ENCODE measurements around the gene CCNI2.

The CCNI2 gene

GRCh38 chr5:132754947-132755346 lies 7.7 kb downstream of the CCNI2 start:
- DNase-seq (ENCODE audit: insufficient read length, low spot score), result no peak
- no peak for TF ChIP-seq POLR2A (IDR thresholded peaks at IDR 0.05; ENCODE audit: low read depth, low read length)
- FAIRE-seq, result no peak

GRCh38 chr5:132756542-132756941 lies 9.3 kb downstream of the CCNI2 start:
- TF ChIP-seq POLR2A (IDR thresholded peaks at IDR 0.05; ENCODE audit: low read depth, low read length), result no peak
- FAIRE-seq, result no peak
- no peak for DNase-seq (ENCODE audit: insufficient read length, low spot score)

GRCh38 chr5:132758451-132758850 lies 11.2 kb downstream of the CCNI2 start:
- no peak for DNase-seq (ENCODE audit: insufficient read length, low spot score)
- TF ChIP-seq POLR2A (IDR thresholded peaks at IDR 0.05; ENCODE audit: low read depth, low read length), result no peak
- FAIRE-seq, result no peak

- no peak for TF ChIP-seq POLR2A (IDR thresholded peaks at IDR 0.05; ENCODE audit: low read depth, low read length)
- DNase-seq (ENCODE audit: insufficient read length, low spot score), result no peak
- no peak for FAIRE-seq
Measured at GRCh38 chr5:132759114-132760048, 12.2 kb downstream of the CCNI2 start.

- no peak for DNase-seq (ENCODE audit: insufficient read length, low spot score)
- no peak for FAIRE-seq
- TF ChIP-seq POLR2A (IDR thresholded peaks at IDR 0.05; ENCODE audit: low read depth, low read length), result no peak
Measured at GRCh38 chr5:132760049-132760420, 12.8 kb downstream of the CCNI2 start.

DNA sequence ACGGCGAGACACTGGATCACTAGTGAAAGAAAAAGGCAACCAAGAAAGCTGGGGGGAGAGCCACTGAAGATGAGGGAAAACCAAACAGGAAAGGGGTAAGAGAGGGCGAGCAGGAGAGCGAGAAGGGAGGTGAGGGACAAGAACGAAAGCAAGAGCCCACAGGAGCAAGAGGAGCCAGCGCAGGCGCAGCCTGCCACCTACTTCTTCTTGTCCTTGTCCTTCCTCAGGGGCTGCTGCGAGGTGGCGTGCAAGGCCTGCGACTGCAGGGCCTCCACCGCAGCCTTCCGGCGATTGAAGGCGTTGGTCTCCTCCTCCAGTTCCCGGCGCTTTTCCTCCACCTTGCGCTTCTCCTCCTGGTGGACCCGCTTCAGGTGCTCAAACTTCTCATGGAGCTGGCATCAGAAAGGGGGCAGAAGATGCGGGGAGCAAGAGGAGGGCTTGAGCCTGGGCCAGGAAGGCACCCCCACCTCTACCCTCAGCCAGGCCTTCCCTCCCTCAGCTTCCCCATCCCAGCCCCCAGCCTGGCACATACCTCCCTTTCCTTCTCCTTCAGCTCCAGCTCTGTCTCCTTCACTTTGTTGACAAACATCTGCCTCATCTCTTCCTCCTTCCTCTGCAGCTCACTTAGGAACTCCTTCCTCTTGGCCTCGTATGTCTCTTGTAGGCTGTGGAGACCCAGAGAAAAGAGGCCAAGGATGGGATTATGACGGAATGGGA lies 13.5 kb downstream of the CCNI2 start:
- TF ChIP-seq POLR2A (IDR thresholded peaks at IDR 0.05; ENCODE audit: low read depth, low read length), result no peak
- DNase-seq (ENCODE audit: insufficient read length, low spot score) (no peak), FAIRE-seq (no peak)

GRCh38 chr5:132761321-132762240 lies 14.4 kb downstream of the CCNI2 start:
- FAIRE-seq, result no peak

DNA sequence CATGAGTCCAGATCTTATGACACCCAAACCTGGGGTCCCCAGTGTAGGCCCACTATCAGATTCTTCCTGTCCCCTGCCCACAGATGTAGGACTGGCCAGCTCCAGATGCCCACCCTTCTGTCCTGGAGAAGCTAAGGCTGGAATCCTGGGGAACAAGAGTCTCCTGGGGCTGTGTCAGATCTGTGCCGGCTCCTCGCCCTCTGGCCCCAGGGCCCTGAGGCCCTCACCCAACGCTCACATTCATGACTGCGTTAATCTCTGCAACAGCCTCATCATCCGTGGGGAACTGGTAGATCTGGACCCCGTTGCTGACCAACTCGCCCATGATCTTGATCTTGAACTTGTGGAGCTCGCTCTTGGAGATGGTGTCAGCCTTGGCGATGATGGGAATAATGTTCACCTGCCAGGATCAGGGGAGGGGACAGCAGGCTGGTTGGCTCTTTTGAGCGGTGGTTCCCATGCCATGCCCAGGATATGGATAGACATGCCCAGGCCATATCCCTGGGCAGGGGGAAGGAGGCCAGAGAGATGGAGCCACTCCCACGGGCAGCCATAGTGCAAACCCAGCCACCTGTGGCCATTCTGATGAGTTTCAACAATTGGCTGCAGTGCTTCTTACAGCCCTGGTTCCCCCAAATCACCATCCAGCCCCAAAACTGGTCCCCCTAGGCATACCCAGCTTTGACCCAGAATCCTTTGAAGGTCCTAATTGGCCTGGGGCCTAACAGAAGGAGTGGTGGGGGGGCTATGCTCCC lies 15.2 kb downstream of the CCNI2 start:
- TF ChIP-seq POLR2A (IDR thresholded peaks at IDR 0.05; ENCODE audit: low read depth, low read length), result no peak
- FAIRE-seq, result no peak

More at GRCh38 chr5:132761321-132762240, 14.4 kb downstream of the CCNI2 start:
- DNase-seq (ENCODE audit: insufficient read length, low spot score), result no peak
- no peak for TF ChIP-seq POLR2A (IDR thresholded peaks at IDR 0.05; ENCODE audit: low read depth, low read length)

DNA sequence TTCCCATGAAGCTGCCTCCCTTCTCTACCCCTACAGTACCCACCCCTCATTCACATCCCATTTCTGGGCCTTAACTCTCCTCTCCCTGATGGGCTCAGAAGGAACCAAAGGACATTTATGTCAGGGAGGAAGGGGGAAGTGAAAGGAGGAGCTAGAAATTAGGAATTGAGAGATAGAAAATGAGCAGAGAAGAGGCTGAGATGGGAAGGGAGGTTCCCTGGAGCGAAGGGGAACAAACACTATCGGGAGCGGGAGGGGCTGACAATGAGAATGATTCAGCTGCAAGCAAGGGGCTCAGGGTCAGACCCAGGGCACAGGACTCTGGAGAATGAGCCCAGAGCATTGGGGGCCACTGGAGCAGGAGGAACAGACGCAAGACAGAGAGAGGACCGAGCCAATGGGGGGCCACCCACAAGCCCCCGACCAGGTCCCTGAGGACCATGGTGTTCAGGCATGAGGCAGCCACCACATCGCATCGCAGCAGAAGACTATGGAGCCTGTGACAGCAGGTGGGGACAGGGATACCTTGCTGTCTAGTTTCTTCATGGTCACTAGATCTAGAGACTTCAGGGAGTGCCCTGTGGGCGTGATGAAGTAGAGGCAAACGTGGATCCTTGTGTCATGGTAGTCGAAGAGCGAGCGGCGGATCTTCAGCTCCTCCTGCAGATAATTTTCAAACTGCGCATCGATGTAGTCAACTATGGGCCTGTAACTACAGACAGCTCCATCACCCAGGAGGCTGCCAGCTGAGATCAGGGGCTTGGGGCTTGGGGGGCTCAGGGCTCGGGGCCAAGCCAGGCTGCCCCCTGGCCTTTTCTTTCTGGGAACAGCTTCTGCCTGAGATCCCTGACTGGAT lies 16.2 kb downstream of the CCNI2 start:
- no peak for FAIRE-seq
- TF ChIP-seq POLR2A (IDR thresholded peaks at IDR 0.05; ENCODE audit: low read depth, low read length), result no peak
- no peak for DNase-seq (ENCODE audit: insufficient read length, low spot score)

More for the DNA sequence above, 15.2 kb downstream of the CCNI2 start:
- DNase-seq (ENCODE audit: insufficient read length, low spot score), result no peak

DNA sequence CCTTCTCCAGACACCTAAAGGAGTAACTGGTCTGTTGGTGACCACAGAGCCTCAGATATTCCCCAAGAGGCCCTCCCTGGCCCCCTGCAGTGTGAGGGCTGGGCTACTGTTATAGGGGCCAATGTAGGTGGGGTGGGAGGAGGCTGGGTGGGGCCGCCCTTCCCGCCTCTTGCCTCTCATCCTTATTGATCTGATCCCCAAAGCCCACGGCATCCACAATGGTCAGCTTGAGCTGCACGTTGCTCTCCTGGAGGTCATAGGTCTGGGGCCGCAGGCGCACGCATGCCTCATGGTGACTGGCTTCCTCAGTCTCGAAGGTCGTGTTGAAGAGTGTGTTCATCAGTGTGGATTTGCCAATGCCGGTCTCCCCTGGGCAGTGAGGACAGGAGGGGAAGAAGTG lies 16.8 kb downstream of the CCNI2 start:
- no peak for TF ChIP-seq POLR2A (IDR thresholded peaks at IDR 0.05; ENCODE audit: low read depth, low read length)
- no peak for FAIRE-seq
- no peak for DNase-seq (ENCODE audit: insufficient read length, low spot score)

- DNase-seq (ENCODE audit: insufficient read length, low spot score), result no peak
- FAIRE-seq, result no peak
- no peak for TF ChIP-seq POLR2A (IDR thresholded peaks at IDR 0.05; ENCODE audit: low read depth, low read length)
Measured at GRCh38 chr5:132764671-132765238, 17.5 kb downstream of the CCNI2 start.

All from H54 (cell line).